Neuron (in vitro differentiated cells): ENCODE results near the gene SAMD4A.
A peak's percentile ranks its signal among the peaks of the same experiment; 100 is the strongest.

Source experiments
- H2AFZ ChIP-seq: one replicate; pipeline ENCODE4 v1.6.1; 2013; ENCODE audit warnings: low read depth, mild to moderate bottlenecking, inconsistent platforms, low read length, moderate library complexity
- H3K27me3 ChIP-seq: one replicate; pipeline ENCODE4 v1.6.1; 2013; ENCODE audit warnings: low read length; ENCODE audit not compliant: insufficient read depth
- H3K36me3 ChIP-seq: one replicate; pipeline ENCODE4 v1.6.1; 2013; ENCODE audit warnings: low read length; ENCODE audit not compliant: insufficient read depth
- H3K4me1 ChIP-seq: one replicate; pipeline ENCODE4 v1.6.1; 2013; ENCODE audit warnings: low read length; ENCODE audit not compliant: insufficient read depth
- H3K4me3 ChIP-seq: 2 replicates; pipeline ENCODE4 v1.5.1; 2013; ENCODE audit warnings: mild to moderate bottlenecking, low read length, moderate library complexity
- H3K9me3 ChIP-seq: one replicate; pipeline ENCODE4 v1.6.1; 2013; ENCODE audit warnings: low read length

SAMD4A gene, protein sequence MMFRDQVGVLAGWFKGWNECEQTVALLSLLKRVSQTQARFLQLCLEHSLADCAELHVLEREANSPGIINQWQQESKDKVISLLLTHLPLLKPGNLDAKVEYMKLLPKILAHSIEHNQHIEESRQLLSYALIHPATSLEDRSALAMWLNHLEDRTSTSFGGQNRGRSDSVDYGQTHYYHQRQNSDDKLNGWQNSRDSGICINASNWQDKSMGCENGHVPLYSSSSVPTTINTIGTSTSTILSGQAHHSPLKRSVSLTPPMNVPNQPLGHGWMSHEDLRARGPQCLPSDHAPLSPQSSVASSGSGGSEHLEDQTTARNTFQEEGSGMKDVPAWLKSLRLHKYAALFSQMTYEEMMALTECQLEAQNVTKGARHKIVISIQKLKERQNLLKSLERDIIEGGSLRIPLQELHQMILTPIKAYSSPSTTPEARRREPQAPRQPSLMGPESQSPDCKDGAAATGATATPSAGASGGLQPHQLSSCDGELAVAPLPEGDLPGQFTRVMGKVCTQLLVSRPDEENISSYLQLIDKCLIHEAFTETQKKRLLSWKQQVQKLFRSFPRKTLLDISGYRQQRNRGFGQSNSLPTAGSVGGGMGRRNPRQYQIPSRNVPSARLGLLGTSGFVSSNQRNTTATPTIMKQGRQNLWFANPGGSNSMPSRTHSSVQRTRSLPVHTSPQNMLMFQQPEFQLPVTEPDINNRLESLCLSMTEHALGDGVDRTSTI

DNA sequence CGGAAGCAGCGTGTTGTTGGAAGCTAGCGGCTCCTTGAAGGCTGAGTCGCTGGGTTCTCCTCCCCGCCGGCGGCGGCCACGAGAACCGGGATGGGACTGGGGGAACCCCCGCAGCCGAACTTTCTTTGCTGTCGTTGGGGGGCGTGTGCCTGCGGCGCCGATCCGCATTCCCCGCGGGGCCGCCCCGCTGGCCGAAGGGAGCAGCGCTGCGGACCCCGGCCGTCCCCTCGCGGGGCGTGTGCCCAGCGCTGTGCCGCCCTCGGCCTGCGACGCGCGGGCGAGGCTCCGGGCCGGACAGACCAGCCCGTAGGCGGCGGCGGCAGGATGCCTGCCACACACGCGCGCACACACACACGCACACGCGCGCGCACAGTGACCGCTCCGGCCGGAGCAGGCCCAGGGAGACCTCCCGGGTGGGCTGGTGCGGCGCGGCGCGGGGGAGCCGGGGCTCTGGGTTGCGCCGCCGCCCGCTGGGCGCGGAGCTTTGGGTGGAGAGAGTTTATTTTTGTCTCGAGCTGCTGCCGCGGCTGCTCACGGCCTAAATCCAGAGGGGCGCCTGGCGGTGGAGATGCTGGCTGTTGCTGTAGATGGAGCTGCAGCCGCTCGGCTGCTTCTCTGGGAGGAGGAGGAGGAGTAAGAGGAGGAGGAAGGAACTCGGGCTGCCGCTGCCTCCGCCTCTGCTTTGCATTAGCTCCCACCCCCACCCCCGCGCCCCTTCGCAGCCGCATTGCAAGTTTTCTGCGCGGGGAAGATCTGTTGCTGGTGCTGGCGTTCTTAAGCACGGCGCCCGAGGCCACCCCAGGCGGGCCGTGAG is at the start of gene SAMD4A:
TSS of gene SAMD4A (plus strand) at position 719 of the 814 bp plus-strand sequence. CDS start 789 bp downstream, outside the sequence.
- Histone ChIP-seq H3K9me3 (no peaks in the 10 kb centered on the region), H3K27me3 (no peaks in the 10 kb centered on the region), H3K4me1 (peaks cover 36% of the 10 kb centered on the region), H3K36me3 (no peaks in the 10 kb centered on the region), H3K4me3 (peak within 1 kb of the TSS; percentile 74), H2AFZ (peak within 1 kb of the TSS; percentile 80)

DNA sequence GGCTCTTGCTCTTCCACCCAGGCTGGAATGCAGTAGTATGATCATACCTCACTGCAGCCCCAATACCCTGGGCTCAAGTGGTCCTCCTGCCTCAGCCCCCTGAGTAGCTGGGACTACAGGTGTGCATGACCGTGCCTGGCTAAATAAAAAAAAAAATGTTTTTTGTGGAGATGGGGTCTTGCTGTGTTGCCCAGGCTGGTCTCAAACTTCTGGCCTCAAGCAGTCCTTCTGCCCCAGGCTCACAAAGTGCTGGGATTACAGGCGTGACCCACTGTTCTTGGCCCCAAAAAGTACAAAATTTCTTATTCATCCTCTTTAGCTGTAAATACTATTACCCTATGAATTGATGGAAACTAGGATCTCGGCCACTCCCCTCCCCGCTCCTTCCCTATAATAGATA is 42.5 kb upstream of the SAMD4A start:
- Histone ChIP-seq H3K4me1 (no peaks in the 10 kb centered on the region), H3K9me3 (no peaks in the 10 kb centered on the region), H3K27me3 (no peaks in the 10 kb centered on the region), H2AFZ (no peak overlapping the region), H3K4me3 (no peak overlapping the region), H3K36me3 (peaks cover 28% of the 10 kb centered on the region)

DNA sequence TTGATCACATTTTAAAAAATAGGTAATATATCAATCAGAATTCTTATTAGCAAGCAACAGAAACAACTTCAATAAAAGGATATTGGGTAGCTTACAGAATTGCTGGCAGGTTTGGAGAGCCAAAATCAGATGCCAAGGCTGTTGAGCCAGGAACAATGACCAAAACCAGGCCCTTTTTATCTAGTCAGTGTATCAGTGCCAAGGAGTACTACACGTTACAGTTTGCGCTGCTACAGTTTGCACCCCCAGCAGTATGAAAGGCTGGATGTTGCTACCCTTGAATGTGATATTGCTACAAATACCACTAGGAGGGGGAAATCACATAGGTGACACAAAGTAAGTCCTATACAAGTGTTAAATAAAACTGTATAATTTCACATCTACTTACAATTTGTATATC is 38.0 kb upstream of the SAMD4A start:
- Histone ChIP-seq H2AFZ (no peak overlapping the region), H3K9me3 (no peaks in the 10 kb centered on the region), H3K27me3 (no peaks in the 10 kb centered on the region), H3K36me3 (peaks cover 25% of the 10 kb centered on the region), H3K4me1 (peaks cover 4% of the 10 kb centered on the region), H3K4me3 (no peak overlapping the region)

DNA sequence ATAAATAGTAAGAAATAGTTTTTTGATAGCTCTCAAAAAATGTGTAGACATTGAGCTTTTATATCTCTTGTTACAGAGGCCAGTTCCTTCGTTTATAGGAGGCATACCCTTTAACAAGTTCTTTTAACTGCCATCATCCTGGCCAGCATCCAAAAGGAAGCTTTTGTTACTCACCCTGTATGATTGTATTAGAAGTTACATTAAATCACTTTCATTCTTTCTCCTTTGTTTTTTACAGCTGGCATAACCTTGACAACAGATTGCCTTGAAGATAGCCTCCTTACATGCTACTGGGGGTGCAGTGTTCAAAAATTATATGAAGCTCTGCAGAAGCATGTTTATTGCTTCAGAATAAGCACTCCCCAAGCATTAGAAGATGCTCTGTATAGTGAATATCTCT is 37.1 kb upstream of the SAMD4A start:
- Histone ChIP-seq H3K4me3 (no peak overlapping the region), H3K36me3 (peaks cover 25% of the 10 kb centered on the region), H3K27me3 (no peaks in the 10 kb centered on the region), H3K9me3 (no peaks in the 10 kb centered on the region), H2AFZ (no peak overlapping the region), H3K4me1 (peaks cover 4% of the 10 kb centered on the region)

DNA sequence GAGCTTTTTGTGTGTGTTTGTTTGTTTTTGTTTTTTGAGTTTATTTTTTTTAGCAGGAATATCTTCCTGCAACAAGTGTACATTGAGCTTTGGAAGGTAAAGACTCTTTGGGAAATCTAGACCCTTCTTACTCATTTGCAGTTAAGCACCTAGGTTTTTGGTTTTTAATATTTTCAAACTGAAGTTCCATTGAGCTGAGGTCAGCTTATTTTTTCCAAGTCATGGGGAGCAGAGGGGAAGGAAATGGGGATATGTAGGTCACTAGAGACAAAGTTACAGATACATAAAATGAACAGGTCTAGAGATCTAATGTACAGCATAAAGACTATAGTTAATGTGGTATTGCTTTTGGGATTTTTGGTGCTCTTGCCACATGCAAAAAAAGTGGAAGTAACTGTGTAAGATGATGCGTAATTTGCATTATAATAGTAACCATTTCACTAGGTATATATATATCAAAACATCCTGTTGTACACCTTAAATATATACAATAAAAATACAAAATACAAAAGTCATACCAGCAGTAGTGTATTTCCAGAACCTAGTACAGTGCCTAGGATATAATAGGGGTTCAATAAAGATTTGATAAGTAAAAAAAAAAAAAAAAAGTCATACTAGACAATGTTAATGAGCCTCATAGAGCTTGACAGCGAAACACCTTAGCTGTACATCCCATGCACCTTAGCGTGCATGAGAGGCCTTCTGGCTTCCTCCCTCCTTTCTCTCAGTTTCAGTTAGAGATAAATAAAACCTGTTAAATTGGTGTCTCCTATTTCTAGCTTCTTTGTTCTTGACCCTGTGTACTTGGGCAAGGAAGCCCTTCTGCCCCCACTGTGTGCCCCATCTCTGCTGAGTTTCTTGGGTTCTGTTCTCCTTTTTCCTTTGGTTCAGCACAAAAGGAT is 34.6 kb upstream of the SAMD4A start:
- peaks cover 4% of the 10 kb centered on the region for H3K4me1 ChIP-seq
- peaks cover 20% of the 10 kb centered on the region for H3K36me3 ChIP-seq
- no peaks in the 10 kb centered on the region for H3K27me3 ChIP-seq
- H3K9me3 ChIP-seq: no peaks in the 10 kb centered on the region
- no peak overlapping the region for H2AFZ ChIP-seq
- no peak overlapping the region for H3K4me3 ChIP-seq

DNA sequence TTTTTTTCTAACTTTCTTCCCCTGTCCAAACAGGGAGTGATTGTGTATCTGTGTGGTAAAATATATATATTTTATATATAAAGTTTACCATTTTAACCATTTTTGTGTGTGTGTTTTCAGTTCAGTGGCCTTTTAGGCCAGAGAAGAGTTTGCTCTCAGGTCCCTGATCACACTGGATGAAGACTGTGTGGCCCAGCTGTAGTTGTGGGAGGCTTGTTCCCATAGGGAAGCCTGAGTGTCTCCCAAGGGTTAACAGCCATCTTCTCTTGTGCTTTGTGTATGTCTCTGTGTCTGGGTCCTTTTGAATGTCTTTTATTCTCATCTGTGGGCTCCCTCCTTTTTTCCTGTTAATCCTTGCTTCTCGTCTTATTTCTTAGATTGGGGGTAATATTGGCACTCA is 33.8 kb upstream of the SAMD4A start:
- peaks cover 4% of the 10 kb centered on the region for H3K4me1 ChIP-seq
- no peaks in the 10 kb centered on the region for H3K27me3 ChIP-seq
- no peaks in the 10 kb centered on the region for H3K9me3 ChIP-seq
- no peak overlapping the region for H3K4me3 ChIP-seq
- no peak overlapping the region for H2AFZ ChIP-seq
- H3K36me3 ChIP-seq: peaks cover 22% of the 10 kb centered on the region

DNA sequence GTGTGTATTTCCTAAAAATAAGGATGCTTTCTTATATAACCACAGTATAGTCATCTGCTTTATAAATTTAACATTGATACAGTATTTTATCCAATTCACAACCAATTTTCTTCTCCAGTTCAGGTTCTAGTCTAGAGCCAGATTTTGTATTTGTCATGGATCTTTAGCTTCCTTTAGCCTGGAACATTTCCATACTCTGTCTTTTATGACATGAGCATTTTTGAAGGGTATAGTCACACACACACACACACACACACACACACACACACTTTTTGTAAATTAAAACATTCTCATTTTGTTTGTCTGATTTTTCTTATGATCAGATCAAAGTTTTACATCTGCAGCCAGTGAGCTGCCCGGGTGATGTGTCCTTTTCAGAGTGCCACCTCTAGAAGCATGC is 31.8 kb upstream of the SAMD4A start:
- Histone ChIP-seq H3K4me1 (peaks cover 4% of the 10 kb centered on the region), H3K27me3 (no peaks in the 10 kb centered on the region), H2AFZ (no peak overlapping the region), H3K9me3 (no peaks in the 10 kb centered on the region), H3K36me3 (peaks cover 30% of the 10 kb centered on the region), H3K4me3 (no peak overlapping the region)

DNA sequence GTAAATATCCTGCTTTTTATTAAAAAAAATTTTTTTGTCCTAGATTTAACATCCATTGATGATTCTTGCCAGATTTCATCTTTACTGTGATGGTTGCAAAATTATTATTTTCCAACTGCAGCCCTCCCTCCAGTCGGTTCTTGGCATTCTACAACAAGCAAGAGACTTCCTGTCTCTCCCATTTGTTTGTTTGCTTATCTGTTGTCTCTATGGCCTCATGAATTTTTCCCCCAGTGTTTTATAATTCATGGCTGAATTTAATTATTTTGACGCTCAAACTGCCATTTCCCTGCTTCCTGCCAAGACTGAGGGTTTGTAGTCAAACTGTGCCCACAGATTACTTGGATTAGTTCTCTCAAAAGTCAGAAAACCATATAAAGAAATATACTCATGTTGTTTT is 31.3 kb upstream of the SAMD4A start:
- H3K27me3 ChIP-seq: no peaks in the 10 kb centered on the region
- peaks cover 29% of the 10 kb centered on the region for H3K36me3 ChIP-seq
- H2AFZ ChIP-seq: no peak overlapping the region
- peaks cover 4% of the 10 kb centered on the region for H3K4me1 ChIP-seq
- H3K9me3 ChIP-seq: no peaks in the 10 kb centered on the region
- H3K4me3 ChIP-seq: no peak overlapping the region

DNA sequence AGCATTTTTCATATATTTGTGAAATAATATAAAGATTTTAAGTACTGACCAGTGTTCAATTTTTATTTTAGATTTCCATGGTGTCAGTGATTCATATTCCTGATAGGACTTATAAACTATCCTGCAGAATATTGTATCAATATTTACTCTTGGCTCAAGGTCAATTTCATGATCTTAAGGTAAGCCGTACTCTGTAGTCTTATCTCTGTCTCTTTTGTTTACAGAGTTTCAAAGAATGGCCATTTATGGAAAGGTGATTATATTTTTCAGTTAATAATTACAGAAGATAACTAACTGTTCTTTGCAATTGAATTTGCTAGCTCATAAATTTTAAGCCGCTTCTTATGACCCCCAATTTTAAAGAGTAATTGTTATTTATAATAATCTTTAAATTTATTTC is 29.3 kb upstream of the SAMD4A start:
- H3K27me3 ChIP-seq: no peaks in the 10 kb centered on the region
- H3K9me3 ChIP-seq: no peaks in the 10 kb centered on the region
- peaks cover 4% of the 10 kb centered on the region for H3K4me1 ChIP-seq
- H3K36me3 ChIP-seq: peaks cover 22% of the 10 kb centered on the region
- H3K4me3 ChIP-seq: no peak overlapping the region
- H2AFZ ChIP-seq: no peak overlapping the region

DNA sequence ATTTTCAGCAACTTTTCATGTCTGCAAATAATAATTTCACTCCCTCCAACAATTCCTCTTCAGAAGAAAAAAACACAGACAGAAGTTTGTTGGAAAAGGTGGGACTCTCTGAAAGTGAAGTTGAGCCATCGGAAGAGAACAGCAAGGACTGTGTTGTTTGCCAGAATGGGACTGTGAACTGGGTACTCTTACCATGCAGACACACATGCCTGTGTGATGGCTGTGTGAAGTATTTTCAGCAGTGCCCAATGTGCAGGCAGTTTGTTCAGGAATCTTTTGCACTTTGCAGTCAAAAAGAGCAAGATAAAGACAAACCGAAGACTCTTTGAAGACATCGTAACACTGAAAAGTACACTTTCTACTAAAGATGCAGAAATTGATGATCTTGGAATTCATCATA is 28.9 kb upstream of the SAMD4A start:
- H3K36me3 ChIP-seq: peaks cover 22% of the 10 kb centered on the region
- H3K4me1 ChIP-seq: peaks cover 3% of the 10 kb centered on the region

DNA sequence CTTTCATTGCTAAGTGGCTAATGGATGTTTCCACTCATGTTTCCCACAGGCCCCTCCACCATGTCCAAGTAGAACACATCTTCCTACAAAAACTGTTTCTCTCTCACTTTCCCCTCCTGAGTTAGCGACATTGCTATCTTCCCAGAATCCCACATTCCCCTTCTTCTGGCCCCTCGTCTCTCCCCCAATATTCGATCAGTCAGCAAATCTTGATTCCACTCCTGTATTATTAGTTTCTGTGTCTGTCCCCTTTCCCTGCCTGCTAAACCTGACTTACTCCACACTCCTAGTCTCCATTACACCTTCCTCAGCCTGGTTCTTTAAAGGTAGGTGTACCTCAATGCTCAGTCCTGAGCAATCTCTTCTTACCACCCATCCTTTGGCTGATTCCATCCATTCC is 19.3 kb upstream of the SAMD4A start:
- H2AFZ ChIP-seq: no peak overlapping the region
- no peaks in the 10 kb centered on the region for H3K27me3 ChIP-seq
- peaks cover 2% of the 10 kb centered on the region for H3K4me1 ChIP-seq
- no peaks in the 10 kb centered on the region for H3K36me3 ChIP-seq
- no peak overlapping the region for H3K4me3 ChIP-seq
- H3K9me3 ChIP-seq: no peaks in the 10 kb centered on the region

More for the DNA sequence above, 28.9 kb upstream of the SAMD4A start:
- no peak overlapping the region for H2AFZ ChIP-seq
- no peak overlapping the region for H3K4me3 ChIP-seq
- H3K9me3 ChIP-seq: no peaks in the 10 kb centered on the region
- no peaks in the 10 kb centered on the region for H3K27me3 ChIP-seq

DNA sequence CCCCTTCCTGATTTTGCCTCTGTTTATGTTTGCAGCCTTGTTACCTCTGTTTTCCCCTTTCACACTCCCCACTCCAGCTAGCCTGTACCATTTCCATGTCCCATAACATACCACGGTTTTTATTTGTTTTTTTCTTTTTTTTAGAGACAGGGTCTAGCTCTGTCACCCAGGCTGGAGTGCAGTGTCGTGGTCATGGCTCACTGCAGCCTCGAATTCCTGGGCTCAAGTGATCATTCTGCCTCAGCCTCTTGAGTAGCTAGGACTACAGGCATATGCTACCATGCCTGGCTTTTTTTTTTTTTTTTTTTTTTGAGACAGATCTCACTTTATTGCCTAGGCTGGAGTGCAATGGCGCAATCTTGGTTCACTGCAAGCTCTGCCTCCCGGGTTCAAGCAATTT is 18.4 kb upstream of the SAMD4A start:
- no peak overlapping the region for H3K4me3 ChIP-seq
- H2AFZ ChIP-seq: no peak overlapping the region
- no peaks in the 10 kb centered on the region for H3K27me3 ChIP-seq
- H3K9me3 ChIP-seq: no peaks in the 10 kb centered on the region
- no peaks in the 10 kb centered on the region for H3K36me3 ChIP-seq
- peaks cover 2% of the 10 kb centered on the region for H3K4me1 ChIP-seq
